GM18867 (cell line): ENCODE results near the gene RALB.

ENCODE experiments used
- ATAC-seq: cut with Tn5 transposase; IDR thresholded peaks from one replicate; pipeline ENCODE4 v1.9.1; 2021; ENCODE audit warnings: mild to moderate bottlenecking, moderate library complexity; ENCODE audit not compliant: unreplicated experiment

Gene RALB

GRCh38 chr2:120330946-120331822, 78.5 kb downstream of the RALB start:
- peak; percentile 80 for ATAC-seq

DNA sequence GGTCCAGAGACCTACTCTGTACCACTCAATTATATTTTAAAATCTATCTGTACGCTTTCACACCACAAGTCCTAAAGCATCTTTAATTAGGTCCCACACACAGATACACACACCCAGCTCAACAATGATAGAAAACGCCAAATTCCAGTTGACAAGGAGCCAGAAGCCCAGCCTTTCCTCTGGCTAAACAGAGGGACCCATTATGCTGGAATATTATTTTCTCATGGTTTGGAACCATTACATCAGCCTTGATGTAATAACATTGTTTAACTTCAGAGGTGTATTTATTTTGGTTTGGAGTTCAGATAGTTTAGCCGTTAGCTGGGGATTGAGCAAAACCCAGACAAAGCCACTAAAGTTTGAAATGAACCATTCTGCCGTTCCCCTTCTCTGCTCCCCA, 79.3 kb downstream of the RALB start:
- ATAC-seq, result no peak

DNA sequence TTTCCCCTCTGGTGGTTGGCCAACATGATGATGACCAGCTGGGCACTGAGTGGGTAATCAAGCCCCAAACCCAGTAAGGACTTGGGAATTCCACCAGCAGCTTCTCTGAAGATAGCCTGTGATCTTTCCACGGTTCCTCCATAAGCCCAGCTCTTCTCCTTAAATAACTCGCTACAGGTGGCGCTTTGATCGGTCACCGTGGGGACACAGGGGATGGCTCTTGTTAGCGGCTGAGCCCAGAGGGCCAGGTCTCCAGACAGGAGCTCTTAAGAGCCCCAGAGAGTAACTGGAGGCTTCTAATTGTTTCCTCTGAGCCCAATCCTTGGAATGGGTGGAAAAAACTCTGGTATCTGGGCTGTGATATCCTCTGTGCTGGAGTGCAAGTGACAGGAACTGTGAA, 79.7 kb downstream of the RALB start:
- no peak for ATAC-seq

DNA sequence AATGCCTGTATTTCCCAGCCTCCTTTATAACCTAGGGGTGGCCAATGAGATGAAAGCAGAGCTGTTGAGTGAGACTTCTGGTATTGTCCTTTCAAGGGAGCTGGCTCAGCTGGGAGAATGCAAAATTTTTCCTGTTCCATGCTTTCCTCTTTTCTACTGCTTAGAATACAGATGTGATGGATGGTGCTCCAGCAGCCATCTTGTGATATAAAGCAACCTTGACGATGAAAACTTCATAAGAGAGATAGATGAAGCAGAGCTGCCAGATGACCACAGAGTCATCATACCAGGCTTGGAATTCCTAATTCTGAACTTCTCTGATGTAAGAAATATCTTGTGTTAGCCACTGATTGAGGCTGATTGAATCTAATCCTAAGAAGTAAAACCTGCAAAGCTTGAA, 81.4 kb downstream of the RALB start:
- ATAC-seq, result no peak

- no peak for ATAC-seq
These were observed 84.1 kb downstream of the RALB start for GRCh38 chr2:120336749-120337148.

DNA sequence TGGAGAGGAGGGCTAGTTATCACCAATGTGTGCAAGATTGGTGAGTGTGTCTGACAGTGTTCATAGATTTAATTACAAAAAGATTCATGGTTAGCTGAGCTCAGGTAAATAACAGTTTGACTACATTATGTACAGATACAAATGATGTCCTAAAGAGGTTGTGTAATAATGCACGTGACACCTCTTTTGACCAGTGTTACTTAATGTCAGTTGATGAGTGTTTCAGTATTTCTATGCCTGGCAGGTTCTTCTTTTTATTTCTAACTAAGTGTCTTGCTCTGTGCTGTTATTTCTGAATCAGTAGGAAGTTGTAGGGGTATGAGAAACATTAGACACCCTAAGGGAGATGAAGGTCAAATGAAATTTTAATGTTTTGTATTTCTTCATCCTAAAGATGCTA, 85.4 kb downstream of the RALB start:
- ATAC-seq, result no peak

GRCh38 chr2:120341977-120342376, 89.3 kb downstream of the RALB start:
- no peak for ATAC-seq

GRCh38 chr2:120342446-120342845, 89.8 kb downstream of the RALB start:
- no peak for ATAC-seq

- ATAC-seq, result no peak
These were observed 90.4 kb downstream of the RALB start for GRCh38 chr2:120343100-120343432.

GRCh38 chr2:120343433-120344105, 90.9 kb downstream of the RALB start:
- peak; percentile 56 for ATAC-seq
